ENCODE measurements around the gene TAS1R2. TPM values are rescaled to one million over a fixed set of nuclear protein-coding genes. Genes with fewer than 3 reads are reported as not detected.

The TAS1R2 gene
- total RNA-seq, 1 experiment from 2014 or later = not detected

DNA sequence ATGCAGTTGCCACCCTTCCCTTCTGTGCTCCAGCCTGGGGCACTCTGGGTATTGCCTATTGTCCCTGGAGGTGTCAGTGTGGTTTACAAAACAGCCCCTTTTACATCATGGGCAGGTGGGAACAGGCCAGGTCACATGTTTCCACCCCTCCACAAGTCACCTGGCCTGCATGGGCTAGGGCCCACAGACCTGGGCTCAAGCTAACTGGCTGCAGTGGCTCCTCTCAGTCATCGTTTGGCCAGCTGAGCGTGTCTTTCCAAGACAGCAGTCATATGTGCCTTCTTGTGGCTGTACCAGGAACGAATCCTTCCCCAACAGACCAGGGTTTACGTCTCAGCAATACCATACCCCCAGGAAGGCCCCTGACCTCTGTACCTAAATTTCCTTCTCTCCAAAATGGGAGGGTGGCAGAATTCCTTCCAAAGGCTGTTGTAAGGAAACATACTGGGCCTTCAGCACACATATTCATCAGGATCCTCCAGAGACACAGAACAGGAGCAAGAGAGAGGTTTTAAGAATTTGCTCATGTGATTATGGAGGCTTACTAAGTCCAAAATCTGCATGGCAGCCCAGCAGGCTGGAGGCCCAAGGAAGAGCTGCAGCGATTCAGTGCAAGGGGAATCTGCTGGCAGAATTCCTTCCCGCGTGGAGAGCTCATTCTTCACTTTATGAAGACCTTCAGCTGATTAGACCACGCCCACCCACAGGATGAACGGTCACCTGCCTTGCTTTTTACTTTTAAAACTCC lies 10.6 kb upstream of the TAS1R2 start:
- Histone ChIP-seq H3K56ac (ENCODE audit: insufficient read length, low read depth, low read length) (no peak overlapping the region), H2AFZ (ENCODE audit: low read length) (no peak overlapping the region), H4K91ac (ENCODE audit: insufficient read length, low read depth, low read length) (no peak overlapping the region), H3T11ph (ENCODE audit: low read length) (no peak overlapping the region), H3K4me2 (ENCODE audit: insufficient read depth, insufficient read length, low read length) (no peak overlapping the region), H4K20me1 (ENCODE audit: control insufficient read depth, insufficient read depth, insufficient read length) (no peaks in the 10 kb centered on the region), H3K4me1 (ENCODE audit: insufficient read depth, low read length) (no peaks in the 10 kb centered on the region), H2BK20ac (ENCODE audit: low read depth, low read length, poor library complexity, severe bottlenecking) (no peak overlapping the region), H3K18ac (ENCODE audit: insufficient read length, low read depth, low read length) (no peak overlapping the region), H4K5ac (ENCODE audit: insufficient read length, low read depth, low read length) (no peak overlapping the region), H4K8ac (replicated peaks; ENCODE audit: insufficient read length, low read depth, low read length) (no peak overlapping the region), H3K4ac (ENCODE audit: low read depth, low read length) (no peak overlapping the region), H3K9me3 (ENCODE audit: control insufficient read depth, low read depth, low read length) (no peaks in the 10 kb centered on the region), H3K9ac (ENCODE audit: extremely low read depth, insufficient read length, low read length) (no peak overlapping the region), H3K27me3 (ENCODE audit: insufficient read depth, low read length) (no peaks in the 10 kb centered on the region), H2BK15ac (ENCODE audit: low read depth, low read length) (no peak overlapping the region), H3K79me2 (ENCODE audit: insufficient read depth, low read length) (no peaks in the 10 kb centered on the region), H3K14ac (ENCODE audit: insufficient read depth, low read length) (no peak overlapping the region), H3K23ac (ENCODE audit: insufficient read length, low read depth, low read length) (no peak overlapping the region), H2BK12ac (ENCODE audit: insufficient read length, low read depth, low read length) (no peak overlapping the region), H2BK5ac (ENCODE audit: insufficient read length, low read length) (no peak overlapping the region), H3K27ac (ENCODE audit: insufficient read length, low read depth, low read length) (no peak overlapping the region), H3K79me1 (ENCODE audit: insufficient read depth, low read depth, low read length, poor library complexity, severe bottlenecking) (no peaks in the 10 kb centered on the region), H2BK120ac (ENCODE audit: low read depth, low read length, poor library complexity, severe bottlenecking) (no peak overlapping the region), H3K23me2 (ENCODE audit: insufficient read length, low read depth, low read length, poor library complexity, severe bottlenecking) (no peaks in the 10 kb centered on the region), H2AK5ac (ENCODE audit: insufficient read length, low read length) (no peak overlapping the region)
- H3K9me3 Mint-ChIP-seq = no peaks in the 10 kb centered on the region
- peaks cover 4 to 8% of the 10 kb centered on the region in 2 experiments for H3K4me1 Mint-ChIP-seq
- no CpG with 5 or more reads among the region's 9 CpGs for WGBS (ENCODE audit: extremely low coverage, insufficient read length, low lambda C conversion rate)
- H3K4me3 Mint-ChIP-seq = no peak overlapping the region
- peaks cover 0 to 5% (median 0%) of the 10 kb centered on the region in 3 experiments; a peak in 3 of 7 replicates for H3K36me3 Mint-ChIP-seq (ENCODE audit: insufficient read depth in 1 of 3, low read depth in 3 of 3)
- TF ChIP-seq, protein P1, sequence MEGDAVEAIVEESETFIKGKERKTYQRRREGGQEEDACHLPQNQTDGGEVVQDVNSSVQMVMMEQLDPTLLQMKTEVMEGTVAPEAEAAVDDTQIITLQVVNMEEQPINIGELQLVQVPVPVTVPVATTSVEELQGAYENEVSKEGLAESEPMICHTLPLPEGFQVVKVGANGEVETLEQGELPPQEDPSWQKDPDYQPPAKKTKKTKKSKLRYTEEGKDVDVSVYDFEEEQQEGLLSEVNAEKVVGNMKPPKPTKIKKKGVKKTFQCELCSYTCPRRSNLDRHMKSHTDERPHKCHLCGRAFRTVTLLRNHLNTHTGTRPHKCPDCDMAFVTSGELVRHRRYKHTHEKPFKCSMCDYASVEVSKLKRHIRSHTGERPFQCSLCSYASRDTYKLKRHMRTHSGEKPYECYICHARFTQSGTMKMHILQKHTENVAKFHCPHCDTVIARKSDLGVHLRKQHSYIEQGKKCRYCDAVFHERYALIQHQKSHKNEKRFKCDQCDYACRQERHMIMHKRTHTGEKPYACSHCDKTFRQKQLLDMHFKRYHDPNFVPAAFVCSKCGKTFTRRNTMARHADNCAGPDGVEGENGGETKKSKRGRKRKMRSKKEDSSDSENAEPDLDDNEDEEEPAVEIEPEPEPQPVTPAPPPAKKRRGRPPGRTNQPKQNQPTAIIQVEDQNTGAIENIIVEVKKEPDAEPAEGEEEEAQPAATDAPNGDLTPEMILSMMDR (conservative IDR thresholded peaks at IDR 0.05) = no peak
- DNase-seq = no peak
- H3K27ac Mint-ChIP-seq = peak overlapping the region in 1 of 3 experiments; percentile 36; a peak in 2 of 7 replicates
- H3K27me3 Mint-ChIP-seq (ENCODE audit: low read depth) = peaks cover 13% of the 10 kb centered on the region

All from H9 (cell line).